HUES6 (cell line): ENCODE measurements around the gene NPFFR1.

Source experiments
- H3K27ac ChIP-seq: 2 replicates; pipeline ENCODE4 v1.7.0; 2013; ENCODE audit warnings: low read depth, mild to moderate bottlenecking, low read length, inconsistent platforms
- H3K27me3 ChIP-seq: 2 replicates; pipeline ENCODE4 v1.6.1; 2013; ENCODE audit warnings: low read length; ENCODE audit not compliant: control insufficient read depth, insufficient read depth
- H3K36me3 ChIP-seq: 2 replicates; pipeline ENCODE4 v1.6.1; 2013; ENCODE audit warnings: low read length; ENCODE audit not compliant: control insufficient read depth, insufficient read depth
- H3K4me1 ChIP-seq: 2 replicates; pipeline ENCODE4 v1.6.1; 2013; ENCODE audit warnings: low read length; ENCODE audit not compliant: control insufficient read depth, insufficient read depth
- H3K4me3 ChIP-seq: 2 replicates; pipeline ENCODE4 v1.5.1; 2013; ENCODE audit warnings: low read depth, low read length
- H3K9ac ChIP-seq: one replicate; pipeline ENCODE4 v1.6.1; 2013; ENCODE audit warnings: mild to moderate bottlenecking, low read length
- H3K9me3 ChIP-seq: 2 replicates; pipeline ENCODE4 v1.6.1; 2013; ENCODE audit warnings: low read depth, low read length; ENCODE audit not compliant: control insufficient read depth, insufficient read depth

Gene NPFFR1

GRCh38 chr10:70315276-70315675 lies 31.5 kb upstream of the NPFFR1 start:
- Histone ChIP-seq H3K4me3 (no peak overlapping the region), H3K27me3 (no peaks in the 10 kb centered on the region), H3K9ac (no peak overlapping the region), H3K9me3 (no peaks in the 10 kb centered on the region), H3K36me3 (no peaks in the 10 kb centered on the region), H3K27ac (no peak overlapping the region), H3K4me1 (no peaks in the 10 kb centered on the region)

- H3K4me3 ChIP-seq, result no peak overlapping the region
These were observed 29.2 kb upstream of the NPFFR1 start for GRCh38 chr10:70312972-70313371.

GRCh38 chr10:70312249-70312648 lies 28.4 kb upstream of the NPFFR1 start:
- Histone ChIP-seq H3K27me3 (no peaks in the 10 kb centered on the region), H3K9me3 (no peaks in the 10 kb centered on the region), H3K9ac (no peak overlapping the region), H3K4me1 (no peaks in the 10 kb centered on the region), H3K27ac (no peak overlapping the region), H3K36me3 (no peaks in the 10 kb centered on the region), H3K4me3 (no peak overlapping the region)

More at GRCh38 chr10:70312972-70313371, 29.2 kb upstream of the NPFFR1 start:
- no peaks in the 10 kb centered on the region for H3K27me3 ChIP-seq
- H3K27ac ChIP-seq, result no peak overlapping the region
- no peak overlapping the region for H3K9ac ChIP-seq
- H3K36me3 ChIP-seq, result no peaks in the 10 kb centered on the region
- no peaks in the 10 kb centered on the region for H3K4me1 ChIP-seq
- H3K9me3 ChIP-seq, result no peaks in the 10 kb centered on the region

GRCh38 chr10:70311698-70312097 lies 27.9 kb upstream of the NPFFR1 start:
- no peak overlapping the region for H3K9ac ChIP-seq
- H3K27me3 ChIP-seq, result no peaks in the 10 kb centered on the region
- H3K4me3 ChIP-seq, result no peak overlapping the region
- H3K36me3 ChIP-seq, result no peaks in the 10 kb centered on the region
- H3K4me1 ChIP-seq, result no peaks in the 10 kb centered on the region
- H3K27ac ChIP-seq, result no peak overlapping the region
- H3K9me3 ChIP-seq, result no peaks in the 10 kb centered on the region

- Histone ChIP-seq H3K27ac (no peak overlapping the region), H3K27me3 (no peaks in the 10 kb centered on the region), H3K36me3 (no peaks in the 10 kb centered on the region), H3K4me3 (no peak overlapping the region), H3K9me3 (no peaks in the 10 kb centered on the region), H3K4me1 (no peaks in the 10 kb centered on the region), H3K9ac (no peak overlapping the region)
These were observed 25.9 kb upstream of the NPFFR1 start for GRCh38 chr10:70309661-70310060.

- H3K36me3 ChIP-seq, result no peaks in the 10 kb centered on the region
- no peak overlapping the region for H3K4me3 ChIP-seq
- no peak overlapping the region for H3K27ac ChIP-seq
- no peaks in the 10 kb centered on the region for H3K27me3 ChIP-seq
- H3K4me1 ChIP-seq, result no peaks in the 10 kb centered on the region
- H3K9ac ChIP-seq, result no peak overlapping the region
- H3K9me3 ChIP-seq, result no peaks in the 10 kb centered on the region
These were observed 24.6 kb upstream of the NPFFR1 start for GRCh38 chr10:70308121-70309060.

- no peaks in the 10 kb centered on the region for H3K27me3 ChIP-seq
- H3K36me3 ChIP-seq, result no peaks in the 10 kb centered on the region
- H3K9ac ChIP-seq, result no peak overlapping the region
- no peaks in the 10 kb centered on the region for H3K9me3 ChIP-seq
- H3K4me1 ChIP-seq, result no peaks in the 10 kb centered on the region
- no peak overlapping the region for H3K4me3 ChIP-seq
- no peak overlapping the region for H3K27ac ChIP-seq
These were observed 23.2 kb upstream of the NPFFR1 start for GRCh38 chr10:70306886-70307520.

- Histone ChIP-seq H3K4me1 (no peaks in the 10 kb centered on the region), H3K4me3 (no peak overlapping the region), H3K36me3 (peaks cover under 1% of the 10 kb centered on the region; the same call in 1 of the 2 replicates), H3K9me3 (no peaks in the 10 kb centered on the region), H3K27ac (no peak overlapping the region), H3K9ac (no peak overlapping the region), H3K27me3 (no peaks in the 10 kb centered on the region)
These were observed 22.4 kb upstream of the NPFFR1 start for GRCh38 chr10:70306181-70306705.

- no peak overlapping the region for H3K27ac ChIP-seq
- H3K9me3 ChIP-seq, result no peaks in the 10 kb centered on the region
- H3K9ac ChIP-seq, result no peak overlapping the region
- H3K27me3 ChIP-seq, result no peaks in the 10 kb centered on the region
- no peaks in the 10 kb centered on the region for H3K4me1 ChIP-seq
- H3K4me3 ChIP-seq, result no peak overlapping the region
- H3K36me3 ChIP-seq, result peaks cover 2% of the 10 kb centered on the region; the same call in 1 of the 2 replicates
These were observed 19.9 kb upstream of the NPFFR1 start for GRCh38 chr10:70303730-70304129.

GRCh38 chr10:70302292-70302691 lies 18.5 kb upstream of the NPFFR1 start:
- Histone ChIP-seq H3K27me3 (no peaks in the 10 kb centered on the region), H3K4me3 (no peak overlapping the region), H3K36me3 (peaks cover 2% of the 10 kb centered on the region; the same call in 1 of the 2 replicates), H3K9me3 (no peaks in the 10 kb centered on the region), H3K27ac (no peak overlapping the region), H3K9ac (no peak overlapping the region), H3K4me1 (no peaks in the 10 kb centered on the region)
